Lower leg skin (tissue), 3 donors: ENCODE data around the gene ANKRD13B.

Experiments
- CTCF ChIP-seq, 3 donors: fragments of 450-650 bp; IDR thresholded peaks; one replicate each; pipeline ENCODE4 v1.5.1; 2016; ENCODE audit warnings: antibody characterized with exemption in 3 of 3, mild to moderate bottlenecking in 3 of 3, moderate library complexity in 2 of 3
- POLR2A ChIP-seq, 2 donors: fragments of 450-650 bp; IDR thresholded peaks; one replicate each; pipeline ENCODE4 v1.6.1; 2016 to 2017; ENCODE audit warnings: antibody characterized with exemption in 2 of 2, mild to moderate bottlenecking in 1 of 2, moderate library complexity in 1 of 2

GRCh38 chr17:29640981-29641642 is 48.2 kb downstream of the ANKRD13B start:
- TF ChIP-seq CTCF (IDR thresholded peaks at IDR 0.05) (no peak), POLR2A (IDR thresholded peaks at IDR 0.05) (no peak)
